IgD-negative memory B cell (primary cell): Measurements from ENCODE around the gene AP3S2. TPM values are rescaled to one million over a fixed set of nuclear protein-coding genes. Genes with fewer than 3 reads are reported as not detected.

Source experiments
- H3K27ac Mint-ChIP-seq, 3 donors: one replicate each; pipeline ENCODE4 v1.8.0; 2020 to 2022; ENCODE audit warnings: mild to moderate bottlenecking in 3 of 3, mixed read lengths in 3 of 3, moderate library complexity in 1 of 3
- H3K27me3 Mint-ChIP-seq: one replicate; pipeline ENCODE4 v1.8.0; 2021; ENCODE audit warnings: mixed read lengths
- H3K36me3 Mint-ChIP-seq: one replicate; pipeline ENCODE4 v1.8.0; 2020; ENCODE audit warnings: mild to moderate bottlenecking, mixed read lengths
- H3K4me1 Mint-ChIP-seq, 3 donors: one replicate each; pipeline ENCODE4 v1.8.0; 2020 to 2022; ENCODE audit warnings: mixed read lengths in 3 of 3, mild to moderate bottlenecking in 1 of 3
- H3K4me3 Mint-ChIP-seq, 4 donors: one replicate each; pipeline ENCODE4 v1.8.0; 2020 to 2022; ENCODE audit warnings: mild to moderate bottlenecking in 4 of 4, mixed read lengths in 4 of 4, moderate library complexity in 3 of 4
- H3K9me3 Mint-ChIP-seq, 3 donors: one replicate each; pipeline ENCODE4 v1.8.0; 2020 to 2021; ENCODE audit warnings: mixed read lengths in 3 of 3, mild to moderate bottlenecking in 1 of 3
- polyA plus RNA-seq: library from polyadenylated mRNA; unstranded; fragments of 300-500 nt; fragmentation: Illumina TruSeq; gene quantifications from one replicate; pipeline ENCODE4 v1.2.3, GENCODE V29; 2021

The AP3S2 gene
- polyA plus RNA-seq, 1 donor from 2014 or later, result 29.7 TPM

DNA sequence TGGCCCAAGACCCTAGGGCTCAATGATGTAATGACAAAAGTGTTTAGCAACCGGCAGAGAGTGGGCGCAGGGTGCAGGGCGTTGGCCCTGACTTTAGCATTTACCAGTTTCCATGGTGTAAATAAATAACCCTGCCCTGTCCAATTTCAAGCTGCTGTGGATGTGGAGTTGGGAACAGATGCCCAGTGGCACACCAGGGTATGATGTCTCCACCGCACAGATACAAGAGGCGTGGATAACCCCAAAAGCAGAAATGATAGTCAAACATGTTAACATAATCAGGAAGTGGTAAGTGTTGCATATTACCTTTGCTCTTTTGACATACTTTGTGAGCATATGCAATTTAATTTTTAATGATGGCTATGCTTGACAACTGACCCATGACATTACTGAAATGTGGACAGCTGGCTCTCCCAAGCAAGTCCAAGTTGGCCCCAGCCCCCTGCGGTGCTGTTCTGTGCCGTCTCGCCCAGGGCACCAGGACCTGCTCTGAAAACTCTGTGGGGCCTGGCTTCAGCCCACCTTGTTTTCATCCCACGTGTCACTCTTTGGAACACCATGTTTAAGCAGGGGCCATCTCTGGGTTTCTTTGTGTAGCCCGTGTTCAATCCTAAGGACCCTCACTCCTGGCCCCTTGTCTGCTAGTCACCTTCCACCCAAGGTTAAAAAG is 68.4 kb downstream of the AP3S2 start:
- Mint-ChIP-seq H3K9me3 (no peaks in the 10 kb centered on the region), H3K4me1 (peaks cover 6 to 14% (median 9%) of the 10 kb centered on the region in 3 donors), H3K36me3 (peaks cover 2% of the 10 kb centered on the region), H3K4me3 (no peak overlapping the region), H3K27ac (no peak overlapping the region), H3K27me3 (peaks cover 8% of the 10 kb centered on the region)

DNA sequence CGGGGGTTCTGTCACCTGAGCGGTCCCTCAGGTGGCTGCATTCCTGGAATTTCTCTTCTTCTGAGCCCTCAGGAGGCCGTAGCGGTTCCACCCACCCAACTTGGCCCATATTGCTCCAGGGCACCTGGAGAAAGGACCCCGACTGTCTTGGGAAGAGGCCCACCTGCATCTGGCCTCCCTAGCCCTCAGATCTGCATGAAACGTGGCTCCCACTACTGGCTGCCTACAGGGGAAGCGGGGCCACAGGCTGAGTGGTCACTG is 69.3 kb downstream of the AP3S2 start:
- peaks cover 8% of the 10 kb centered on the region for H3K27me3 Mint-ChIP-seq
- no peak overlapping the region for H3K4me3 Mint-ChIP-seq
- H3K27ac Mint-ChIP-seq, result no peak overlapping the region
- H3K9me3 Mint-ChIP-seq, result no peaks in the 10 kb centered on the region
- peaks cover 2% of the 10 kb centered on the region for H3K36me3 Mint-ChIP-seq
- H3K4me1 Mint-ChIP-seq, result peaks cover 6 to 14% (median 9%) of the 10 kb centered on the region in 3 donors

DNA sequence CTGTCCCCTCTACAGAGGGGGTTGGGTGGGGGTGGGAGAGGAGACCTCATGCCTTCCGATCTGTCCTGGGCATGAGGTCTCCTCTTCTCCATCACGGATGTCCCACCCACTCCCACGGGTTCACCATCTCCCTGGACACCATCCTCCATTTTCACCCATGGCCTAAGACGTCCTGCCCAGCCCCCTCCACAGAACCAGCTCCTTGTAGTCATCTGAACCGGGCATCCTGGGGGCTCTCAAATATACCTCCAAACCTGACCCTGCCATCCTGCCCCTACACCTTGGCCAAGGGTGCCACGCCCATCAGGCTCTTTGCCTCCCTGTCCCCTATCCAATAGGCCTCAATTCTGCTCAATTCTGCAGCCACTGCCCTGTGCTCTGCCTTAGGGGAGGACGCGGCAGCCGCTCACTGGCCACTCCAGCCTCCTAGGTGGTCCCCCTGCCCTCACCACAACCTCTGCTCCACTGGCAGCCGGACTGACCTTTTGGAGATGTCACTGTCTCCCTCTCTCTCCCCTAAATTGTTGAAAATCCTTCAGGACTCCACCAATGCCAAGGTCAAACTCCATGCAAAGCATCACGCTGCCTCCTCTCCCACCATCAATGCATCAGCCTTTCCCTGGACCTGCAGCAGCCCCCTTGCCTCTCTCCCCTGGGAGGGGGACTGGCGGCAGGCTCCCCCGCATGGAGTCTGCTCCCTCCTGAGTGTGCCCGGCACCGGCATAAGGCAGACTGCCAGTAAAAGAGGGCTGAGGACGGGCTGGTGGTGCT is 69.8 kb downstream of the AP3S2 start:
- Mint-ChIP-seq H3K27ac (no peak overlapping the region), H3K4me1 (peaks cover 6 to 14% (median 9%) of the 10 kb centered on the region in 3 donors), H3K27me3 (peaks cover 8% of the 10 kb centered on the region), H3K9me3 (no peaks in the 10 kb centered on the region), H3K4me3 (no peak overlapping the region), H3K36me3 (peaks cover 2% of the 10 kb centered on the region)

DNA sequence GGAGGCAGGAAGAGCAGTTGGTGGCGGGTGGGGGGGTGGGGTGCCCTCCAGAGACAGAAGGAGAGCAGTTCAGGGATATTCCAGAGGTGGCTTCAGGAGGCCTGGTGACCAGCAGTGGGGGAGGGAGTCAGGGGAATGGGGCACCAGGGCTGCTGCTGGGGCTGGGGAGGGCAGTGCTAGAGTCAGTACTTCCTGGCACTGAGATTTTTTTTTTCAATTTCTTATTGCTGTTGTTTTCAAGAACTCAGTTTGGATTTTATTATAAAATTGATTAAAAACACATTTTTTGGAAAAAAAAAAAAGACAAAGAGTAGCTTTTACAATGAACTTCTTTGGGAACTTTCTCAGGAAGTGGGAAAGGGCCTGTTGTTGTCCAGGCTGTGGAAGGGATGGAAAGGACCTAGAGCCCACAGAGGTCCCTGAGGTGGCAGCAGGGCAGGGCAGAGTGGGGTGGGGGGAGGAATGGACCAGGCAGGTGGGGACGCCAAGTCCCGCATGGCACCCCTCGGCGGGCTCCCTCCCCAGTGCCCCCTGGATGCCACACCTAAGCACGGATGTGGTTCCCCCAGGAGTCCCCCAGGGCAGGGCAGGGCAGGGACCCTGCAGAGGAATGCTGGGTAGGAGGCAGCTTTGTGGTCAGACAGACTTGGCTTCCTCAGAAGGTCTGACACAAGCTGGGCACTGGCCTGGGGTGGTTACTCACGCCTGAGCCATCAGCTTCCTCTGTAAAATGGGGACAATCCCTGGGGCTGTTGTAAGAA is 70.7 kb downstream of the AP3S2 start:
- no peak overlapping the region for H3K4me3 Mint-ChIP-seq

DNA sequence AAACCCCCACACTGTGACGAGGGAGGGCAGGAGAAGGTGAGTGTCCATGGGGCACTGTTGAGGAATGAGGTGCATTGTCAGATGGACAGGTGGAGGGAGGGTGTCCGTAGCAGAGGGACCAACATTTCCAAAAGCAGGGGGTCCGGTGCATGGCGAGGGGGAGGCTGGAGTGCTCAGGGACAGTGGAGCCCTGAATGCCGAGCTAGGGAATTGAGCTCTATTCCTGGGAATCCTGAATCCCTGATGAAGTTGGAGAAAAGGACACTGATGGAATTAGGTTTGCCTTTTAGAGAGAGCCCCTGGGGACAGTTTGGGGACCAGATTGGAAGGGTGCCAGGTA is 71.2 kb downstream of the AP3S2 start:
- Mint-ChIP-seq H3K4me3 (no peak overlapping the region), H3K4me1 (peaks cover 6 to 14% (median 9%) of the 10 kb centered on the region in 3 donors), H3K9me3 (no peaks in the 10 kb centered on the region), H3K36me3 (peaks cover 2% of the 10 kb centered on the region), H3K27ac (no peak overlapping the region), H3K27me3 (peaks cover 12% of the 10 kb centered on the region)

More for the DNA sequence above, 70.7 kb downstream of the AP3S2 start:
- H3K27ac Mint-ChIP-seq, result no peak overlapping the region
- H3K9me3 Mint-ChIP-seq, result no peaks in the 10 kb centered on the region
- H3K4me1 Mint-ChIP-seq, result peaks cover 6 to 14% (median 9%) of the 10 kb centered on the region in 3 donors
- peaks cover 2% of the 10 kb centered on the region for H3K36me3 Mint-ChIP-seq
- H3K27me3 Mint-ChIP-seq, result peaks cover 9% of the 10 kb centered on the region

DNA sequence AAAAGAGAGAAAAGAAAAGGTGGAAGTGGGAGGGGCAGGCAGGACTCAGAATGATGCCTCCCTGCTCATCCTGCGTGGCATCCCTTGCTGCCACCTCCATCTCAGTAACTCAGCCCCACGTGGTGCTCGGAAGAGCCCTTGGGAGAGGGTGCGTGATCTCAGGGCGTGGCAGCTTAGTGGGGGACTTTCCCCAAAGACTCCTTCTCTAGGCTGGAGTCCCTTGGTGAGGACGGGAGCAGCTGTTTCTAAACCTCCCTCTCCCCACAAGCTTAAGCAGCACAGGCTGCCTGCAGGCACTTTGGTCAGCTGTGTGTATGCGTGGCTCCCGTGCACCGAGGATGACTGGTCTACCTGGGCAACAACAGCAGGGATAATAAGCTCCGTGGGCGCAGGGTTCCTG is 71.8 kb downstream of the AP3S2 start:
- no peak overlapping the region for H3K27ac Mint-ChIP-seq

DNA sequence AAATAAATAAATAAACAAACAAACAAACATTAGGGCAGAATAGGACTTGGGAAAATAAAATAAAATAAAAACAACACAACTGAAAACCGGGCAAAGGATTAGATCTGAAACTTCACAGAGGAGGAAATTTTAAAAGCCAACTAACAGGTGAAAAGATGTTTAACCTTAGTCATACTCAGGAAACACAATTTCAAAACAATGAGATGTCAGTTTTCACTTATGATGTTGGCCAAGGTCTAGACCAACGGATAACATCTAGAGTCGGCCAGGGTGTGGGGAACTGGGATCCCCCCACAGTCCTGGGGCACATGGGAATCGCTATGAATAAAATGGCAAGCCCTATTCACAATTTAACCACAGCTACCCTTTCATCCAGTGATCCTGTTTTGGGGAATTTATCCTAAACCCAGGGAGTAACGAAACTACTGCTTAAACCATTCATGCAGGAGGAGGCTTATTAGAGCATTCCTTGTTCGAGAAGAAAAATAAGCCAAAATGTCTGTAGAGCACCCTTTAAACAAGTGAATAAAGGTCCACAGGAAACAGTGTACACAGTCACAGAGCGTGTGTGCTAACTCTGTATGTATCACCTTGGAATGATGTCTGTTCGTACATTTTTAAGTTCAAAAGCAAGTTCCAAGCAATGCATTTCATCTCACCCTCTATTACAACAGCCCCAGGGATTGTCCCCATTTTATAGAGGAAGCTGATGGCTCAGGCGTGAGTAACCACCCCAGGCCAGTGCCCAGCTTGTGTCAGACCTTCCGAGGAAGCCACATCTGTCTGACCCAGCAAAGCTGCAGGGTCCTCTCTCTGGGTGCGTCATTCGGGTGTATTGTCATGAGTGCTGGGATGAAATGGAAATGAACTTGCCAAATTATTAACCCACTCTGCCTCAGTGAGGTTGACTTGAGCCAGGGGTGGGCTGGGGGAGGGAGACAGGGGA is 72.9 kb downstream of the AP3S2 start:
- H3K9me3 Mint-ChIP-seq, result peaks cover 0 to 4% (median 4%) of the 10 kb centered on the region in 3 donors
- H3K27me3 Mint-ChIP-seq, result peaks cover 23% of the 10 kb centered on the region
- H3K27ac Mint-ChIP-seq, result no peak overlapping the region
- peaks cover 6 to 14% (median 12%) of the 10 kb centered on the region in 3 donors for H3K4me1 Mint-ChIP-seq
- no peak overlapping the region for H3K4me3 Mint-ChIP-seq
- H3K36me3 Mint-ChIP-seq, result no peaks in the 10 kb centered on the region

More for the DNA sequence above, 71.8 kb downstream of the AP3S2 start:
- peaks cover 2% of the 10 kb centered on the region for H3K36me3 Mint-ChIP-seq
- peaks cover 14% of the 10 kb centered on the region for H3K27me3 Mint-ChIP-seq
- H3K4me1 Mint-ChIP-seq, result peaks cover 6 to 14% (median 9%) of the 10 kb centered on the region in 3 donors
- no peaks in the 10 kb centered on the region for H3K9me3 Mint-ChIP-seq
- H3K4me3 Mint-ChIP-seq, result no peak overlapping the region

DNA sequence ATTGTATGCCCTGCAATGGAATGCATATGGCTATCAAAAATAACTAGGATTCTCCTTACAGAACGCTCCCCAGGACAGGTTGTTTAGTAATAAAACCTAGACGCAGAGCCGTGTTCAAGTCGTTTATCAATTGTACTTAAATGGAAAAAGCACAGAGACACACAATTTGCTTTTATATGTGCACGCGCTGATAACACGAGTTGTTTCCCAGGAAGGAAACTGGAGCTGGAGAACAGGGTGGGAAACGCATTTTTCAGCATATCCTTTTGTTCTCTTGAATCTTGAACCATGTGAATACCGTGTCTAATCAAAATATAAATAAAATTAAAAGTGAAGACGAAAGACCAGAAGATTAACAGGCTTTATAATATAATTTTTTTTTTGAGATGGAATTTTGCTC is 75.5 kb downstream of the AP3S2 start:
- Mint-ChIP-seq H3K36me3 (no peaks in the 10 kb centered on the region), H3K9me3 (peaks cover 0 to 6% (median 6%) of the 10 kb centered on the region in 3 donors), H3K27me3 (peaks cover 34% of the 10 kb centered on the region), H3K4me1 (peaks cover 6 to 16% (median 7%) of the 10 kb centered on the region in 3 donors), H3K27ac (no peak overlapping the region), H3K4me3 (no peak overlapping the region)

DNA sequence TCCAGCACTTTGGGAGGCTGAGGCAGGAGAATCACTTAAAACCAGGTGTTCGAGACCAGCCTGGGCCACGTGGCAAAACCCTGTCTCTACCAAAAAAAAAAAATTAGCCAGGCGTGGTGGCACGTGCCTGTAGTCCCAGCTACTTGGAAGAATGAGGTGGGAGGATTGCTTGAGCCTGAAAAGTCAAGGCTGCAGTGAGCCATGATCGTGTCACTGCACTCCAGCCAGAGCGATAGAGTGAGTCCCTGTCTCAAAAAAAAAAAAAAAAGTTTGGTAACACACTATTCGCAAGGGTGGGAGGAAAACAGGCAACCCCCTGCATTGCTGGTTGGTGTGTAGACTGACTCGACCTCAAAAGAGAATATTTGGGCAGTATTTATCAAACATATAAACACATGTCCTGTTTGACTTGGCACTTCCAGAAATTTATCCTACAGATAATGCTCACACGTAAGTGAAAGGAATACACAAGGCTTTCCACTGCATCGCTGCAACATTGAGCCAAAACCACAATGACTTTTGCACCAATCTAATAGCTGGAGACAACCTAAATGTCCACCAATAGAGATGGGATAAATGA is 76.0 kb downstream of the AP3S2 start:
- H3K27ac Mint-ChIP-seq, result peak overlapping the region in 1 of 3 donors; percentile 19
- H3K4me1 Mint-ChIP-seq, result peaks cover 6 to 16% (median 7%) of the 10 kb centered on the region in 3 donors
- H3K4me3 Mint-ChIP-seq, result no peak overlapping the region
- H3K36me3 Mint-ChIP-seq, result no peaks in the 10 kb centered on the region
- peaks cover 34% of the 10 kb centered on the region for H3K27me3 Mint-ChIP-seq
- peaks cover 0 to 6% (median 6%) of the 10 kb centered on the region in 3 donors for H3K9me3 Mint-ChIP-seq

DNA sequence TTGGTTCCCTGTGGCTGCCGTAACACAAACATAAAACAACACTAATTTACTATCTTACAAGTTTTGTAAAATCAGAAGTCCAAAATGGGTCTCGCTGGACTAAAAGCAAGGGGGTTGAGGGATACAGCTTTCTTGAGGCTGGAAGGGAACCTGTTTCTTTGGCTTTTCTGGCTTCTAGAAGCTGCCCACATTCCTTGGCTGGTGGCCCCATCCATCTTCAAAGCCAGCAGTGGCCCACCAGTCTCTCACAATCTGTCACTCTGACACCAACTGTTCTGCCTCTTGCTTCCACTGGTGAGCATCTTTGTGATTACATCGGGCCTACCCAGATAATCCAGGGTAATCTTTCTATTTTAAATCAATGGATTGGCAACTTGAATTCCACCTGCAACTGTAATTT is 78.0 kb downstream of the AP3S2 start:
- peaks cover 3 to 12% (median 6%) of the 10 kb centered on the region in 3 donors for H3K4me1 Mint-ChIP-seq
- peaks cover 0 to 6% (median 6%) of the 10 kb centered on the region in 3 donors for H3K9me3 Mint-ChIP-seq
- peaks cover 33% of the 10 kb centered on the region for H3K27me3 Mint-ChIP-seq
- H3K36me3 Mint-ChIP-seq, result no peaks in the 10 kb centered on the region
- no peak overlapping the region for H3K27ac Mint-ChIP-seq
- H3K4me3 Mint-ChIP-seq, result peak overlapping the region in 3 of 4 donors; percentile 73 to 84 (median 80)

DNA sequence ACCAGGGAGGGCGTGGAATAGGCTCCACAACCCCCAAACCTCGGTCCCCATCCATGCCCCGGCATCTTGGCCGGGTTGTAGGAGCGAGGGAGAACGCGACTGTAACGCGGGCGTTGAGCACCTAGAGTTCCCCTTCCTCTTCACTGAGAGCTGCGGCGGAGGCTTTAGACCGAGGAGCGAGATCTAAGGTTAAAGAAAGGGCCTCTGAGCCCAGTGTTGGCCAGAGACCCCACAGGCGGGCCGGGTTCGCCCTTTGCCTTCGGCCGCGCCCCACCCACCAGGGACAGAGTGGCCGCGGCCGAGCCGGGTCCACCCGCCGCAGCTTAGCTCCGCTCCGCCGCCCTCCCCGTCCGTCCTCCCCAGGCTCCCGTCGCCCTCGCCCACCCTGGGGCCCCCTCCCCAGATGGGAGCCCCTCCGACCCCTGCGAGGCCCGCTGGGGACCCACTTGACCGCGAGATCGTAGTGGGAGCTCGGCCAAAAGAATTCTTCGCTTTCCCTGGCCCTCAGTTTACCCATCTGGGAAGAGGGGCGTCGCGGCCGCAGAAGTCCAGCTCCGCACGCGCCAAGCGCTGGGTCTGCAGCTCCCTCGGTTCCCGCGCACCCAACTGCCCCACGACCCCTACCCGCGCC is 79.6 kb downstream of the AP3S2 start:
- Mint-ChIP-seq H3K4me3 (peak overlapping the region; percentile 65 to 88 (median 78)), H3K27me3 (peaks cover 30% of the 10 kb centered on the region), H3K36me3 (no peaks in the 10 kb centered on the region), H3K27ac (no peak overlapping the region), H3K9me3 (peaks cover 0 to 6% (median 6%) of the 10 kb centered on the region in 3 donors), H3K4me1 (peaks cover 3 to 12% (median 6%) of the 10 kb centered on the region in 3 donors)

DNA sequence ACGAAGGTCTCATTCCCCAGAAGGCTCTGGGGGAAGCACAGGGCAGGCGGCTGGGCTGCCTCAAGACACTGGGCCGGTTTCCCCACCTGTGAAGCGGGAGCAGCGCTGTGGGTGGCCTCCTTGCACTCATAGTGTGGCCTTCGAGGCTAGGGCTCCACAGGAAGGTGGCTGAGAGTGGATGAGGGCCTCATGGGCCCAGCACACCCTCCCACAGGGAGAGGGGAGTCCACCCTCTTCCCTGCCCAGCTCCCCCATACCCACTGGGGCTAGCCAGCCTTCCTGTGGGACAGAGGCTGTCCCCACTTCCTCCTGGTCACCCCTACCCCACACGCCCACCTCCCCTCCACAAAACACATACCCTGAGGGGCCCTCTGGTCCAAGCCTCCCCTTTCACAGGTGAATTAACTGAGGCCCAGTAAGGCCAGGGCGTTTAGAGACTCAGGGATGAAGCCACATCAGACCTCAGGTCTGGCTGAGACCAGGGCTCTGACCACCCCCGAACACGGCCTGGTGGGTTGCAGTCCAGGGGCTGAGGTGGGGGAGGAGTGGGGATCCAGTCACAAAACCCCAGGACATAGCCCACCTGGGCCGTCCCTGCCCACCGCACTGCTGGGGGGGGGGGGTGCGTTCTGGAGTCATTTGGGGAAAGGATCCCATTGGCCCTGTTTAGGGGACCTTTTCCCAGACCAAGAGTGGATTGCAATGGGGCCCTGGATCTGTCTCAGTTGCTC is 80.2 kb downstream of the AP3S2 start:
- Mint-ChIP-seq H3K36me3 (no peaks in the 10 kb centered on the region), H3K27ac (no peak overlapping the region), H3K27me3 (peaks cover 30% of the 10 kb centered on the region), H3K9me3 (peaks cover 0 to 6% (median 6%) of the 10 kb centered on the region in 3 donors), H3K4me1 (peaks cover 3 to 12% (median 6%) of the 10 kb centered on the region in 3 donors), H3K4me3 (peak overlapping the region; percentile 65 to 88 (median 78))

DNA sequence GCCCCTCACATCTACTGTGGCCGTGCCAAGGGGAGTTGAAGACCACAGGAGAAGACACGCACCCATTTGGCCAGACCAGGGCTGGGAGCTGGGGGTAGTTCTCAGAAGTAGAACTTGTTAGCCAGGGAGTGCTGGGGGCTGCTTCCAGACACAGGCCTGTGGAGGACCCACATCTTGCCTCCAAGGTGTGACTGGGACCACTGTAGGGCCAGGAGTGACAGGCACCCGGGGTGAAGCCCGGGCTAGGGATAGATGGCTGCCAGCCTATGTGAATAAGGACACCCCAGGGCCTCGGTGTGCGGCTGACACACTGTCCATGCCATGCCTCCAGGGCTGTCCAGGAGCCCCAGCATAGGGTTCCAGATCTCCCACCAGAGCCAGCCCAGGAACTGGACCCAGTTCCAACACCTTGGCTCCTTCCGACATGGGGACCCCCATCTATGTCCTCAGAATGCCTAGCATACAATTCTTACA is 80.9 kb downstream of the AP3S2 start:
- H3K9me3 Mint-ChIP-seq, result peaks cover 0 to 6% (median 6%) of the 10 kb centered on the region in 3 donors
- peaks cover 26% of the 10 kb centered on the region for H3K27me3 Mint-ChIP-seq
- peaks cover 3 to 12% (median 6%) of the 10 kb centered on the region in 3 donors for H3K4me1 Mint-ChIP-seq
- H3K36me3 Mint-ChIP-seq, result peaks cover 4% of the 10 kb centered on the region
- H3K27ac Mint-ChIP-seq, result no peak overlapping the region
- peak overlapping the region in 1 of 4 donors; percentile 61 for H3K4me3 Mint-ChIP-seq
